Measurements from ENCODE around the gene LRRC37B. TPM values are rescaled to one million over a fixed set of nuclear protein-coding genes. Genes with fewer than 3 reads are reported as not detected.
"Not testable (repeated sequence)": the region's sequence is repeated elsewhere in the genome, so short reads cannot be mapped to it uniquely, and the experiment has no call there.

The LRRC37B gene
- total RNA-seq, 1 experiment from 2014 or later: 8.8 TPM

DNA sequence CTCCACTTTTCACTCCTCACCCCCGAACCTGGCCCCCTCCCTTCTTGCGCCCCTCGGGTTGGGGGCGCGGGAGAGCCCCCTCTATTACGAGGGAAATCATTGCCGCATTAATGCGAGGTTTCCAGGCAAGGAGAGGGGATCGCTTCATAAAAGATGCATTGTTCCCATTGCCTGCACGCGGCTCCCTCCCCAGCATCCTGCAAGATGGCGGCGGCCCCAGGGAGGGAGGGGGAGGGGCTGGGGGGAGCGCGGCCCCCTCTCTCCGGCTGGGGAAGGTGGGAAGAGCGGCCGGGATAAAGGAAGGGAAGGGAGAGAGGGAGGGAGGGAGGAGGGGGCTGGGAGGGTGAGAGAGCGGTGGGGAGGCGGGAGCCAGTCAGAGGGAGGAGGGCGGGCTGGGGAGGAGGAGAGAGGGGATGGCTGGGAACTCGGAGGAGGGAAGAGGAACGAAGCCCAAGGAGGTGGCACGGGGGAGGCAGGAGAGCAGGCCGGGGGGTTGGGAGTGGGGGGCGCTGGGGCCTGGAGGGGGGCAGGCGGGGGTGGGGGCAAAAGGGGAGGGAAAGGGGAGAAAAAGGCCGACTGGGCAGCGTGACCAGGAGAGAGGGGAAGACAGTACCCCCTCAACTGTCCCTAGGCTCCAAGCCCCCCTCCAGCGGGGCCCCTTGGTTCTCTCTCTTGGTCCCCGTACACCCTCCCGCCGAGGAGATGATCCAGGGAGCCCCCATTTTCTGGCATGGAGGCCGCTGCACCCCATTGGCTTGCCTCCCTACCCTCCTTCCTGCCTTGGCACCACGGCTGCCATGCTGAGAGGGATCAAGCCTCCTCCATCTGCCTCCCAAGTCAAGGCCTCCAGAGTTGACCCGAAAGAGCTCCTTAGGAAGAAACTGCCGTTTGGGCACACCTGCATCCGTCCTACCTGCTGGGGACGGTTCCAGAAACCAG is 77.1 kb downstream of the LRRC37B start:
- H3K36me3 ChIP-seq (ENCODE audit: control insufficient read depth in 1 of 2, insufficient read depth in 2 of 2, low read length in 2 of 2); H3K27ac ChIP-seq (ENCODE audit: low read depth, low read length); H3K4me3 ChIP-seq (replicated peaks in 1 of 2; ENCODE audit: low read depth in 1 of 2, low read length in 2 of 2); intact Hi-C loops (cut with micrococcal nuclease); H3K9ac ChIP-seq (ENCODE audit: low read length); BruUV-seq (replicated peaks); H4K20me1 ChIP-seq (ENCODE audit: insufficient read depth); CTCF ChIA-PET; RAD21 ChIA-PET (ENCODE audit: low non-redundant PET in 1 of 2, low total read pairs in 2 of 2, uncharacterized antibody in 2 of 2, unreplicated experiment in 2 of 2); H3K4me2 ChIP-seq (ENCODE audit: low read length); H3K9me3 ChIP-seq (ENCODE audit: control insufficient read depth in 1 of 2, insufficient read depth in 1 of 2, low read depth in 1 of 2, low read length in 2 of 2); H3K79me2 ChIP-seq (ENCODE audit: insufficient read depth, low read length); H3K4me1 ChIP-seq (ENCODE audit: control insufficient read depth in 1 of 2, insufficient read depth in 2 of 2, low read length in 2 of 2); H2AFZ ChIP-seq (ENCODE audit: low read depth, low read length, poor library complexity, severe bottlenecking); H3K9me2 ChIP-seq (ENCODE audit: insufficient read depth); POLR2A ChIA-PET; DNase-seq (ENCODE audit: low read depth, low spot score); H3K27me3 ChIP-seq (ENCODE audit: insufficient read depth, low read length): not testable (repeated sequence)
- peak; percentile 20; the same call in 1 of the 2 replicates for ATAC-seq

DNA sequence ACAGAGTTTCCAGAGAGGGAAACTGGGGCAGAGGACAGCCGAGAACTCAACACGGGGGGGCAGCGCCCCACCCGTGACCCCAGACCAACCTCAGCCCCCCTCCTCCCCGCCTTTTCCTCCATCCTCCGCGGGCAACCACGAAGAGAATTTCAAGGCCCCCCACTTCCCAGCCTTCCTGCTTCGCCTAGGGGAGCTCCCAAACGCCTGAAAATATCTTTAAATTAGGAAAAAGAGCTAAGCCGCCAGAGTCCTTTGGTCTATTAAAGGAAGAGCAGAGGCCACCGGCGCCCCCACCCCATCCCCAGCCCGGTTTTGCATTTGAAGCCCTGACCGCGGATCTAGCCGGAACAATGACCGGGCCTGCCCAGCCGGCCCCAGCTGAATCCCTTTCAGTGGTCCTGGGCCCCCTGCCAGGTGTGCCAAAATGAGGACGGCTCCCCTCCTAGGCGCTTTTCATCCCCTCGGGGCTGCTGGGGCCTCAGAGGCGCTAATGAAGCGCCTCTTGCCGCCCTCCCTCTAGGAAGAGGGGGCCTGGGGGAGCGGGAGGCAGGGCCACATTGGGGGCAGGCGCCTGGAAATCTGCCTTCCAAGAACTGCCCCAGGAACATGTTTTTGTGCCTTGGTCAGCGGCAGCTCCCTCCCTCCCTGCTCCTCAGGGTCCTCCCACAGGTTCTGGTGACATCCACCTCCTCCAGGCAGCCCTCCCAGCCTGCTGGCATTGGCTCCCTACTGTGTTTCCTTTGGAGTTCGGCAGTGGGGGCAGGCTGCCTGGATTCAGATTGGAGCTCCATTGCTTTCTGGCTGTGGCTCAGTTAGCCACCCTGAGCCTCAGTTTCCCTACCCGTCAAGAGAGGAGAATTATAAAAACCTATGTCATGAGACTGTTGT is 78.0 kb downstream of the LRRC37B start:
- H4K20me1 ChIP-seq (ENCODE audit: insufficient read depth); intact Hi-C loops (cut with micrococcal nuclease); H3K9ac ChIP-seq (ENCODE audit: low read length); H3K36me3 ChIP-seq (ENCODE audit: control insufficient read depth in 1 of 2, insufficient read depth in 2 of 2, low read length in 2 of 2); H3K9me2 ChIP-seq (ENCODE audit: insufficient read depth); H3K9me3 ChIP-seq (ENCODE audit: control insufficient read depth in 1 of 2, insufficient read depth in 1 of 2, low read depth in 1 of 2, low read length in 2 of 2); RAD21 ChIA-PET (ENCODE audit: low non-redundant PET in 1 of 2, low total read pairs in 2 of 2, uncharacterized antibody in 2 of 2, unreplicated experiment in 2 of 2); DNase-seq (ENCODE audit: low read depth, low spot score); H3K4me2 ChIP-seq (ENCODE audit: low read length); H3K4me1 ChIP-seq (ENCODE audit: control insufficient read depth in 1 of 2, insufficient read depth in 2 of 2, low read length in 2 of 2); BruUV-seq (replicated peaks); POLR2A ChIA-PET; H3K27me3 ChIP-seq (ENCODE audit: insufficient read depth, low read length); H3K79me2 ChIP-seq (ENCODE audit: insufficient read depth, low read length); CTCF ChIA-PET; ATAC-seq; H2AFZ ChIP-seq (ENCODE audit: low read depth, low read length, poor library complexity, severe bottlenecking); H3K27ac ChIP-seq (ENCODE audit: low read depth, low read length); H3K4me3 ChIP-seq (replicated peaks in 1 of 2; ENCODE audit: low read depth in 1 of 2, low read length in 2 of 2): not testable (repeated sequence)

DNA sequence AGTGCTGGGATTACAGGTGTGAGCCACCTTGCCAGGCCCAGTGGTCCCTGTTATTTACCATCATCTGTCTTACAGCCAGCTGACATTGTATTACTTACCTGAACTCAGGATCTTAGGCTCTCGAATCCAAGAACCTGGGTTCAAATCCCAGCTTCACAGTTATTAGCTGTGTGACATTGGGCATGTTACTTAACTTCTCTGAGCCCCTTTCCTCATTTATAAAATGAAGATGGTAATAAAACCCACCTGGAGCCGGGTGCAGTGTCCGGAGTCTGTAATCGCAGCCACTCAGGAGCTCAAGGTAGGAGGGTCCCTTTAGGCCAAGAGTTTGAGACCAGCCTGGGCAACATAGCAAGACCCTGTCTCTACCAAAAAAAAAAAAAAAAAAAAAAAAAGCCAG is 79.7 kb downstream of the LRRC37B start:
- H4K20me1 ChIP-seq (ENCODE audit: insufficient read depth); DNase-seq (ENCODE audit: low read depth, low spot score); H3K27ac ChIP-seq (ENCODE audit: low read depth, low read length); H2AFZ ChIP-seq (ENCODE audit: low read depth, low read length, poor library complexity, severe bottlenecking); H3K9me2 ChIP-seq (ENCODE audit: insufficient read depth); intact Hi-C loops (cut with micrococcal nuclease); H3K4me2 ChIP-seq (ENCODE audit: low read length); H3K9ac ChIP-seq (ENCODE audit: low read length); POLR2A ChIA-PET; CTCF ChIA-PET; H3K4me3 ChIP-seq (replicated peaks in 1 of 2; ENCODE audit: low read depth in 1 of 2, low read length in 2 of 2); BruUV-seq (replicated peaks); H3K9me3 ChIP-seq (ENCODE audit: control insufficient read depth in 1 of 2, insufficient read depth in 1 of 2, low read depth in 1 of 2, low read length in 2 of 2); ATAC-seq; H3K27me3 ChIP-seq (ENCODE audit: insufficient read depth, low read length); H3K79me2 ChIP-seq (ENCODE audit: insufficient read depth, low read length); H3K4me1 ChIP-seq (ENCODE audit: control insufficient read depth in 1 of 2, insufficient read depth in 2 of 2, low read length in 2 of 2); RAD21 ChIA-PET (ENCODE audit: low non-redundant PET in 1 of 2, low total read pairs in 2 of 2, uncharacterized antibody in 2 of 2, unreplicated experiment in 2 of 2); H3K36me3 ChIP-seq (ENCODE audit: control insufficient read depth in 1 of 2, insufficient read depth in 2 of 2, low read length in 2 of 2): not testable (repeated sequence)

DNA sequence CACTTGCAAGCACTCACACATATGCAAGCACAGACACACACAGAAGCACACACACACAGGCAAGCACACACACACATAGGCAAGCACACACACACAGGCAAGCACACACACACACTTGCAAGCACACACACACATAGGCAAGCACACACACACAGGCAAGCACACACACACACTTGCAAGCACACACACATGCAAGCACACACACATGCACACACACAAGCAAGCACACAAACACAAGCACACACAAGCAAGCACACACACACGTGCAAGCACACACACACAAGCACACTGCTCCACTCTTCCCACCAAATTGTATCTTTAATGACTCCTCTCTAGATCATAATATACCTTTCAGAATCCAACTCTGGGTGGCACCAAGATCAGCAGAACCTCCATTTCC is 84.9 kb downstream of the LRRC37B start:
- H3K9me2 ChIP-seq (ENCODE audit: insufficient read depth); POLR2A ChIA-PET; H3K4me1 ChIP-seq (ENCODE audit: control insufficient read depth in 1 of 2, insufficient read depth in 2 of 2, low read length in 2 of 2); H3K9me3 ChIP-seq (ENCODE audit: control insufficient read depth in 1 of 2, insufficient read depth in 1 of 2, low read depth in 1 of 2, low read length in 2 of 2); ATAC-seq; BruUV-seq (replicated peaks); H4K20me1 ChIP-seq (ENCODE audit: insufficient read depth); H3K36me3 ChIP-seq (ENCODE audit: control insufficient read depth in 1 of 2, insufficient read depth in 2 of 2, low read length in 2 of 2); H3K9ac ChIP-seq (ENCODE audit: low read length); H3K27me3 ChIP-seq (ENCODE audit: insufficient read depth, low read length); H2AFZ ChIP-seq (ENCODE audit: low read depth, low read length, poor library complexity, severe bottlenecking); H3K79me2 ChIP-seq (ENCODE audit: insufficient read depth, low read length); H3K27ac ChIP-seq (ENCODE audit: low read depth, low read length); RAD21 ChIA-PET (ENCODE audit: low non-redundant PET in 1 of 2, low total read pairs in 2 of 2, uncharacterized antibody in 2 of 2, unreplicated experiment in 2 of 2); H3K4me2 ChIP-seq (ENCODE audit: low read length); DNase-seq (ENCODE audit: low read depth, low spot score); CTCF ChIA-PET; H3K4me3 ChIP-seq (replicated peaks in 1 of 2; ENCODE audit: low read depth in 1 of 2, low read length in 2 of 2); intact Hi-C loops (cut with micrococcal nuclease): not testable (repeated sequence)

Measured in HCT116 (cell line).